Adrenal gland (tissue), 12 donors: Measurements from ENCODE around the gene CD93. TPM values are rescaled to one million over a fixed set of nuclear protein-coding genes. Genes with fewer than 3 reads are reported as not detected.

Experiments
- DNase-seq, 7 donors: peaks; one replicate each; pipeline ENCODE4 v3.0.0-alpha.2; 2019 to 2020
- H3K27ac ChIP-seq, 5 donors: fragments of 200-600 bp; sonication (generic) in 4 of 5; 1 replicate in 3 of 5; 2 replicates in 2 of 5; pipeline versions ENCODE4 v1.5.1 to v1.8.0; 2016 to 2020; ENCODE audit warnings: mild to moderate bottlenecking in 1 of 5
- H3K27me3 ChIP-seq: fragments of 200-600 bp; 2 replicates; pipeline ENCODE4 v1.8.0; 2021
- H3K36me3 ChIP-seq, 2 donors: fragments of 200-600 bp; replicated peaks in 1 of 2; 1 replicate in 1 of 2; 2 replicates in 1 of 2; pipeline versions ENCODE4 v1.5.1 to v1.8.0; 2018 to 2022
- H3K4me1 ChIP-seq, 2 donors: fragments of 200-600 bp; replicated peaks in 1 of 2; 1 replicate in 1 of 2; 2 replicates in 1 of 2; pipeline versions ENCODE4 v1.5.1 to v1.8.0; 2018 to 2021
- H3K4me3 ChIP-seq, 4 donors: fragments of 200-600 bp; sonication (generic) in 3 of 4; one replicate each; pipeline ENCODE4 v1.5.1; 2016 to 2018
- H3K9me3 ChIP-seq, 3 donors: fragments of 200-600 bp; sonication (generic) in 1 of 3; replicated peaks in 1 of 3; 1 replicate in 2 of 3; 2 replicates in 1 of 3; pipeline versions ENCODE4 v1.5.1 to v1.8.0; 2016 to 2021
- CTCF ChIP-seq, 6 experiments: fragments of 450-650 bp in 4 of 6; fragments of 200-600 bp in 2 of 6; sonication (generic) in 1 of 6; IDR thresholded peaks; 1 replicate in 5 of 6; 2 replicates in 1 of 6; pipeline versions ENCODE4 v1.5.1 to v1.8.0; 2016 to 2021; ENCODE audit warnings: antibody characterized with exemption in 6 of 6, mild to moderate bottlenecking in 2 of 6, moderate library complexity in 1 of 6
- POLR2A ChIP-seq, 2 donors: fragments of 450-650 bp; IDR thresholded peaks; one replicate each; pipeline ENCODE4 v1.6.1; 2017; ENCODE audit warnings: antibody characterized with exemption in 2 of 2, mild to moderate bottlenecking in 2 of 2, moderate library complexity in 1 of 2
- WGBS, 4 donors: extraction: QIAGEN DNeasy Blood & Tissue Kit in 2 of 4; methylation state at CpG; one replicate each; pipeline versions ENCODE4 v1.1.5 to v1.1.7; 2013 to 2017; 5-methylcytosine and 5-hydroxymethylcytosine counted together
- intact Hi-C, 2 donors: fragments of 100-400 bp; cut with DNase I; formaldehyde crosslinking; loops; one replicate each; pipeline versions ENCODE4 v1.14.1 to v1.15.0; 2022 to 2023
- polyA plus RNA-seq, 3 donors: library from polyadenylated mRNA; stranded (reverse); fragments of 200-250 nt in 2 of 3; fragments of 350-450 nt in 1 of 3; fragmentation: Illumina TruSeq in 1 of 3; extraction: RNeasy Lipid Tissue Mini Kit (QIAGEN cat#74804) in 1 of 3; gene quantifications; one replicate each; pipeline ENCODE4 v1.2.3, GENCODE V29; 2013 to 2014
- total RNA-seq, 9 donors: library from RNA; depleted of rRNA in 4 of 9; stranded (reverse); fragments of >200 nt in 4 of 9; fragments of 120-200 nt in 1 of 9; fragmentation: NEBNext Ultra II Directional in 1 of 9; extraction: Animal tissue kit (Norgen Biotek cat#: 25700) in 1 of 9; gene quantifications; one replicate each; pipeline versions ENCODE4 v1.1.0 to v1.2.4, GENCODE V29; 2013 to 2023
- donor health status: healthy with polysubstance abuse.
- donor health status: Bipolar disorder and iron deficiency.
- donor health status: DM: yes; HTN: yes; CAD: no.
- donor health status: DM: no; HTN: no; CAD: no.
- donor health status: DM: no; HTN: no; CAD: no.
- donor health status: DM: yes; HTN: yes; CAD: no.

CD93 gene
- total and polyA plus RNA-seq, 12 donors = 4.3 to 83.0 (median 37.3) TPM

GRCh38 chr20:23097636-23098580 lies 11.8 kb upstream of the CD93 start:
- TF ChIP-seq POLR2A (IDR thresholded peaks at IDR 0.05) (no peak), CTCF (IDR thresholded peaks at IDR 0.05) (no peak)
- intact Hi-C loops = no loop called here
- DNase-seq = no peak
- Histone ChIP-seq H3K36me3 (no peaks in the 10 kb centered on the region), H3K27me3 (no peaks in the 10 kb centered on the region), H3K4me1 (no peaks in the 10 kb centered on the region), H3K4me3 (no peak overlapping the region), H3K27ac (no peak overlapping the region), H3K9me3 (no peaks in the 10 kb centered on the region)
- 77 to 85% (median 81%) methylated on average over 15 to 16 of the region's 16 CpGs for WGBS, 4 donors

- DNase-seq = peak in 1 of 7 donors; percentile 30
- H3K27ac ChIP-seq = no peak overlapping the region
- H3K9me3 ChIP-seq = no peaks in the 10 kb centered on the region
- WGBS, 4 donors = 70 to 90% (median 82%) methylated on average over 8 to 11 of the region's 11 CpGs
- no peak overlapping the region for H3K4me3 ChIP-seq
- TF ChIP-seq POLR2A (IDR thresholded peaks at IDR 0.05) (no peak), CTCF (IDR thresholded peaks at IDR 0.05) (no peak)
- no peaks in the 10 kb centered on the region for H3K27me3 ChIP-seq
- intact Hi-C loops = no loop called here
- no peaks in the 10 kb centered on the region for H3K36me3 ChIP-seq
- peaks cover 0 to 7% of the 10 kb centered on the region in 2 donors for H3K4me1 ChIP-seq
Measured at GRCh38 chr20:23096986-23097520, 10.9 kb upstream of the CD93 start.

- intact Hi-C loops = no loop called here
- Histone ChIP-seq H3K27me3 (no peaks in the 10 kb centered on the region), H3K9me3 (no peaks in the 10 kb centered on the region), H3K4me3 (no peak overlapping the region), H3K4me1 (peaks cover 0 to 16% of the 10 kb centered on the region in 2 donors), H3K36me3 (no peaks in the 10 kb centered on the region), H3K27ac (no peak overlapping the region)
- DNase-seq = no peak
- WGBS, 4 donors = 86 to 97% (median 94%) methylated on average over 3 of the region's 3 CpGs
- TF ChIP-seq POLR2A (IDR thresholded peaks at IDR 0.05) = no peak
- no peak for TF ChIP-seq CTCF (IDR thresholded peaks at IDR 0.05)
Measured at GRCh38 chr20:23096097-23096496, 10.0 kb upstream of the CD93 start.

- intact Hi-C loops = no loop called here
- TF ChIP-seq POLR2A (IDR thresholded peaks at IDR 0.05) (no peak), CTCF (IDR thresholded peaks at IDR 0.05) (no peak)
- Histone ChIP-seq H3K9me3 (no peaks in the 10 kb centered on the region), H3K27ac (no peak overlapping the region), H3K36me3 (no peaks in the 10 kb centered on the region), H3K4me3 (no peak overlapping the region), H3K27me3 (no peaks in the 10 kb centered on the region), H3K4me1 (peaks cover 0 to 17% of the 10 kb centered on the region in 2 donors)
- DNase-seq = peak in 1 of 7 donors; percentile 35
- WGBS, 4 donors = 68 to 88% (median 72%) methylated on average over 3 of the region's 3 CpGs
Measured at GRCh38 chr20:23095499-23095898, 9.4 kb upstream of the CD93 start.
